Liver (tissue), 3 donors: ENCODE results near the gene MAPK8.

Experiments
- ATF3 ChIP-seq: IDR thresholded peaks from 2 replicates; pipeline ENCODE4 v1.6.1; 2016; ENCODE audit warnings: antibody characterized with exemption
- CTCF ChIP-seq: fragments of 150-350 bp; IDR thresholded peaks from 2 replicates; pipeline ENCODE4 v1.5.1; 2017; ENCODE audit warnings: improper control_type of control experiment, low read depth, low read length; ENCODE audit not compliant: missing input control
- FOXA1 ChIP-seq: IDR thresholded peaks from 2 replicates; pipeline ENCODE4 v1.6.1; 2016; ENCODE audit warnings: antibody characterized with exemption
- JUND ChIP-seq, 2 donors: IDR thresholded peaks; 2 replicates each; pipeline ENCODE4 v1.6.1; 2016; ENCODE audit warnings: antibody characterized with exemption in 2 of 2
- MAX ChIP-seq: IDR thresholded peaks from 2 replicates; pipeline ENCODE4 v1.6.1; 2016; ENCODE audit warnings: antibody characterized with exemption
- RAD21 ChIP-seq, 2 donors: IDR thresholded peaks; 2 replicates each; pipeline ENCODE4 v1.6.1; 2016; ENCODE audit warnings: antibody characterized with exemption in 2 of 2, mild to moderate bottlenecking in 2 of 2
- SP1 ChIP-seq: IDR thresholded peaks from 2 replicates; pipeline ENCODE4 v1.6.1; 2018; ENCODE audit warnings: antibody characterized with exemption, mild to moderate bottlenecking
- TAF1 ChIP-seq: conservative IDR thresholded peaks from 2 replicates; pipeline ENCODE4 v1.6.1; 2016; ENCODE audit warnings: antibody characterized with exemption, mild to moderate bottlenecking
- YY1 ChIP-seq: IDR thresholded peaks from 2 replicates; pipeline ENCODE4 v1.6.1; 2016; ENCODE audit warnings: antibody characterized with exemption, mild to moderate bottlenecking
- donor health status: healthy.
- donor health status: healthy.

DNA sequence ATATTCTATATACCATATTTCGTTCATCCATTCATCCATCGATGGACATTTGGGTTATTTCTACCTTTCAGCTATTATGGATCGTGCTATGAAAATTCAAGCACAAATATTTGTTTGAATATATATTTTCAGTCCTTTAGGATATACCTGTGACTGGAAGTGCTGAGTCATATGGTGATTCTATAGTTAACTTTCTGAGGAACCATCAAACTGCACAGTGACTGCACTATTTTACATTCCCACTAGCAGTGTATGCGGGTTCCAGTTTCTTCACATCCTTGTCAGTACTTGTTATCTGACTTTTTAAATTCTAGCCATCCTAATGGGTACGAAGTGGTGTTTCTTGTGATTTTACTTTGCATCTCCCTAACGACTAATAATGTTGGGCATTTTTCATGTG lies 104.0 kb downstream of the MAPK8 start:
- TF ChIP-seq CTCF (no peak), RAD21 (IDR thresholded peaks at IDR 0.05) (no peak), YY1 (no peak), ATF3 (no peak), MAX (no peak), SP1 (no peak), TAF1 (no peak), FOXA1 (no peak), JUND (IDR thresholded peaks at IDR 0.05) (no peak)
